Stimulated activated naive CD4-positive, alpha-beta T cell treated with Interleukin-2 at 50 U/mL for 16 hours (primary cell): ENCODE data around the gene SLC7A5.

Experiments
- DNase-seq: peaks from one replicate; lab custom pipeline; 2025; lab: John Stamatoyannopoulos, UW

The SLC7A5 gene

GRCh38 chr16:87845807-87846619, 23.3 kb downstream of the SLC7A5 start:
- DNase-seq: no peak

GRCh38 chr16:87845213-87845612, 24.1 kb downstream of the SLC7A5 start:
- no peak for DNase-seq

GRCh38 chr16:87844809-87845208, 24.5 kb downstream of the SLC7A5 start:
- DNase-seq: no peak

GRCh38 chr16:87844120-87844733, 25.1 kb downstream of the SLC7A5 start:
- DNase-seq: no peak

GRCh38 chr16:87843678-87844105, 25.6 kb downstream of the SLC7A5 start:
- no peak for DNase-seq

- DNase-seq: no peak
These were observed 27.0 kb downstream of the SLC7A5 start for GRCh38 chr16:87842209-87842869.

- no peak for DNase-seq
These were observed 27.7 kb downstream of the SLC7A5 start for GRCh38 chr16:87841340-87842208.

GRCh38 chr16:87840271-87840978, 28.9 kb downstream of the SLC7A5 start:
- no peak for DNase-seq

GRCh38 chr16:87839542-87840270, 29.6 kb downstream of the SLC7A5 start:
- DNase-seq: no peak

- DNase-seq: no peak
These were observed 30.4 kb downstream of the SLC7A5 start for GRCh38 chr16:87838643-87839541.

GRCh38 chr16:87837627-87838289, 31.5 kb downstream of the SLC7A5 start:
- DNase-seq: no peak

GRCh38 chr16:87836844-87837581, 32.3 kb downstream of the SLC7A5 start:
- no peak for DNase-seq

GRCh38 chr16:87836346-87836843, 32.9 kb downstream of the SLC7A5 start:
- no peak for DNase-seq

- no peak for DNase-seq
These were observed 33.4 kb downstream of the SLC7A5 start for GRCh38 chr16:87835882-87836331.

GRCh38 chr16:87834668-87835473, 34.4 kb downstream of the SLC7A5 start:
- DNase-seq: no peak

- DNase-seq: no peak
These were observed 35.2 kb downstream of the SLC7A5 start for GRCh38 chr16:87834005-87834667.

- DNase-seq: no peak
These were observed 35.8 kb downstream of the SLC7A5 start for GRCh38 chr16:87833548-87833947.
